NCI-H524 (cell line): ENCODE results near the gene FILIP1.

Source experiments
- DNase-seq, 2 experiments: peaks; one replicate each; lab custom pipeline; 2025; lab: John Stamatoyannopoulos, UW

The FILIP1 gene

DNA sequence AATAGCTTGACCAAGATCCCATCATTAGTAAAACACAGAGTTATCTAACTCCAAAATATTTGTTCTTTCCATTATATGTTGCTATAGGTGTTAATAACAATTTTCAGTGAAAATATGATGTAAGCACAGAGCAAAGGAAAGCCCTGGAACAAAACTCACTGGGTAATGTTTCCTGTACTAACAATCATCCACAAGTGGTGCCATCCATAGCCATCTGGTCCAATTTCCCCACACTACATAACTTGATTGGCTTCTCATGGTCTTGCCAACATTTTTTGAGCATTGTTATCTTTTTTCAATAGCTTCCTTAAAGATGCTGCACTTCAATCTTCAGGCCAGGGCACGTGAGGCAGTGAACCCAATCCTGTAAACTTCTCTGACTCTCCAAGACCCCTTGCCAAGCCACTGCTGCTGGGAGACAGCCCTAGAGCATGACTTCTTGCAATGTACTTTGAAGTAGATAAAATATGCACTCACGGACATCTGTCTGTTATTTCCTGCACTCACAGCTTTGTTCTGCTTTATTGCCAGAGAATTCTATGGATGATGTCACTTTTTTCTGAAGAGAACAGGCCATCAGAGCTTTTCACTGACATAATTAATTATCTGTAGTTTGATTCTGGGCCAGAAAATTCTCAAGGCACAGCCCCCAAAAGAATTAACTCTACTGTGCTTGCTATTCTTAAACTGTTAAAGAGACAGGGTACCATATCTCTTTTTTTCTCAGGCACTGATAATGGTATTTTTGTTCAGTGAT, 111.5 kb downstream of the FILIP1 start:
- DNase-seq, result peak in 1 of 2 experiments; percentile 15

GRCh38 chr6:75379536-75379935, 114.1 kb downstream of the FILIP1 start:
- DNase-seq, result no peak

- no peak for DNase-seq
These were observed 115.5 kb downstream of the FILIP1 start for GRCh38 chr6:75378101-75378500.

DNA sequence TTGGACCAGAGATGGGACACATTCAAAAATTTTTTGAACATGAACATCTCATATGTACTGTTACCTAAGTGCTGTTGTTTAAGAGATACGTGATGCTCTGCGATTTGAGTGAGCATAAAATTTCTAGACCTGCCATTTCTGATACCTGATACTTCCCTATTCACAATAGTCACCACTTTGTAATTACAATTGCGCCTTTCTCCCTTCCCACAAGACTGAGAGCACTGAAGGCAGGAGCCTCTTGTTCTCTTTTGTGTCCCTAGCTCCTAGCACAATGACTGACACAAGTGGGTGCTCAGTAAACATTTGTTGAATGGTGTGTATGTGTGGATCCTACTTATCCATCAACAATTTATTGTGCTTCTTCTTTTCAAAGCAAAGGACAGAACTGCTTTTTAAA, 116.2 kb downstream of the FILIP1 start:
- no peak for DNase-seq

- DNase-seq, result no peak
These were observed 117.1 kb downstream of the FILIP1 start for GRCh38 chr6:75376347-75377024.

GRCh38 chr6:75374961-75375400, 118.6 kb downstream of the FILIP1 start:
- DNase-seq, result no peak

DNA sequence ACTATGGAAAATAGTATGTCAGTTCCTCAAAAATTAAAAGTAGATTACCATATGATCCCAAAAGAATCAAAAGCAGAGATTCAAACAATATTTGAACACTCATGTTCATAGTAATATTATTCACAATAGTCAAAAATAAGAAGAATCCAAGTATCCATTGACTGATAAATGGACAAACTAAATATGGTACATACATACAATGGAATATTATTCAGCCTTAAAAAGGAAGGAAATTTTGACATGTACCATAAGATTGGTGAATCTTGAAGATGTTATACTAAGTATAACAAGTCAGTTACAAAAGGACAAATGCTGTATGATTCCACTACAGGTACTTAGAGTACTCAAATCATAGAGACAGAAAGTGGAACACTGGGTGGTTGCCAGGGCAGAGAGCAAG, 120.7 kb downstream of the FILIP1 start:
- no peak for DNase-seq

GRCh38 chr6:75370011-75370410, 123.6 kb downstream of the FILIP1 start:
- no peak for DNase-seq

- no peak for DNase-seq
These were observed 124.7 kb downstream of the FILIP1 start for GRCh38 chr6:75368864-75369402.

DNA sequence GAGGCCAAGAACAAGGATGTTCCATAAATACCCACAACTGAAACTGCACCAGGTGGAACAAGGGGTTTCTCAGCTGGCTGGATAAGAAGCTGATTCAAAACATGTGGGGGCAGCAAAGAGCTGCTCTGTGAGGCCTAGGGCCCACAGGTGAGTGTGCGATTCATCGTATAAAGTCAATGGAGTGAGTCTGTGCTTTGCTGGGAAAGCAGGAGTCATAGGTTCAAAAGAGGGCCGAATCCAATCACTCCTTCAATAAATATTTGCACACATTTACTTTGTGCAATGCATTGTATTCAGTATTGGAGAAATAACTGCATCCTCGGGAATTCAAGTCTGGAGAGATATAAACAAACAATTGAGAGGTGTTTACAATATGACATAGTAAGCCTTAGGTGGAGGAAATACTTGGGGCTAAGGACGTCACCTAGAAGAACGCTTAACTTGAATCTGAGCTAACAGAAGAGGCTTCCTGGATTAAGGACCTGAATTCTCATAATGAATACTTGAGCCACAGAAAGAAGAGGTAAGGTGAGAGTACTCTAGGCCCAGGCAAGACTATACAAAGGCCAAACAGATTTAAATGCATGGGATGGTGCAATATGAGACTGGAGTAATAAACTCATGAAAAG, 125.3 kb downstream of the FILIP1 start:
- peak in 1 of 2 experiments; percentile 53 for DNase-seq

DNA sequence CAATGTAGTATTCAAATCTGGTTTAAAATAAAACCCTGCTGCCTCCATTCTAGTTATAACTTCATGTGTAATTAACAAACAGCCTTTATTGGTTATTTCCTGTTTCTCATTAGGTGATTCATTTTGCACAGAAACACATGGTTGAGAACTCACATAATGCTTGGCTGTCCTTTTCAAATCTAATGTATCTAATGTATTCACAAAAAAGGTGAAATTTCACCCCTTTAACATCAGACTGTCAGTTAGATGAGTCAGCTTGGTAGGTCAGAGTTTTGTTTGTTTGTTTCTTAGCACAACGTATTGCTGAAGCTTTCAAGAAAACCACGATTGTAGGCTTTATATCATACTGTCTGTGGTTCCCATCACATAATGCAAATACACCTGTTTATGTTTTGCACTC, 130.3 kb downstream of the FILIP1 start:
- DNase-seq, result no peak

DNA sequence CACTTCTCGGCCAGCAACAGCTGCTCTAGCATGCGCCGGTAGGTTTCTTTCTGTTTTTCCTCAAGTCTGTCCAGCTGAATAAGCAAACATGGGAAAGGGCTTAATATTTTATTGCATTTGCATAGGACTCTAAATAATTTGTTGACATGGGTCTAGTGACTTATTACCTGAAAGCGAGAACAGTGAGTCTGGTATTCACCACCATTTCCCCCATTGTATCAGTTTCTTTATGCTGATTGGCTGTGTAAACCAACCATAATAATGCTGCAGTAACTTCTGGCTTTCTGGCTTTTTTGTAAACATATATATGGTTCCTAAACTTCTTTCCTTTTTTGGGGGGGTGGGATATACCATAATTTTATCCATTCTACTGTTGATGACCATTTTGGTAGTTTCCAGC, 140.0 kb downstream of the FILIP1 start:
- no peak for DNase-seq

GRCh38 chr6:75351570-75351969, 142.0 kb downstream of the FILIP1 start:
- no peak for DNase-seq

DNA sequence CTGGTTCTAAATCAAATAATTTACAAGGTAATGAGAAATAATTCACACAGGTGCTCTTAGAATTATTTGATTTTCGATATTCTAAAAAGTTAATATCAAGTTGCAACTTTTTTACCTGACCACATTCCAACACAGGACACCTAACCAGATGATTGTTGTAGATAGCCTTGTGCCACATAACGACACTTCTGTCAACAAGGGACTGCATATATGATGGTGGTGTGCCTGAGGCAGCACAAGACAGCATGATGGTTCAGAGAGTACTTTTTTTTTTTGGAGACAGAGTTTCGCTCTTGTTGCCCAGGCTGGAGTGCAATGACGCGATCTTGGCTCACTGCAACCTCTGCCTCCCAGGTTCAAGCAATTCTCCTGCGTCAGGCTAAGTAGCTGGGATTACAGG, 142.8 kb downstream of the FILIP1 start:
- DNase-seq, result no peak

GRCh38 chr6:75350156-75350555, 143.4 kb downstream of the FILIP1 start:
- no peak for DNase-seq

- DNase-seq, result peak in 1 of 2 experiments; percentile 52
These were observed 144.2 kb downstream of the FILIP1 start for GRCh38 chr6:75349262-75349984.

- no peak for DNase-seq
These were observed 144.7 kb downstream of the FILIP1 start for GRCh38 chr6:75348882-75349261.

DNA sequence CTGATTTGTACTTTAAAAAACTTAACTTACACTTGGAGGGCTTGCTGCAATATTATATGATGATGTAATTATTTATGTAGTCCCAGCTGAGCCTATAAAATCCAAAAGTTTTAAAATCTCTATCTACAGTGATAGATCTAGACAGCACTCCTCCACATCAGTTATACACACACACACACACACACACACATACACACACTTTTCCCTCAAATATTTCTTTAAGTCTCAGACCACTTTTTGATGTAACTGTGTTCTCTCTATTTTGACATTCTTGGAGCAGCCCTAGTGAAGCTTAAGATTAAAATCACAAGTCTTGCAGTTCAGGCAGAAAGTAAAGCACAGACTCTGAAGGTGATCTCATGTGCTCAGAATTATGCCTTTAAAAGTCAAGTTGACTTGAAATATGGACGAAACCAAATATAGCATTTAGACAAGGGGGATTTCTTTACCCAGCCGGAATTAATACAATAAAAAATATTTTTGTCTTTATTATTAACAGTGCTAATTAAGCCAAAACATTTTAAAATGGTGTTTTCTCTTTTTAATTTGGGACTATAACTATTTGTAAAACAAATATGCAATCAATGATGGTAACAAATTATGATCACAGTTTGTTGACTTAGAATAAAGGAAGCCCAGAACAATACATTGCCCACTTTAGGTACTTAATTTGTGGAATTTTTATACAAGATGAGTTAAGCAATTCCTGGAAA, 145.5 kb downstream of the FILIP1 start:
- no peak for DNase-seq

DNA sequence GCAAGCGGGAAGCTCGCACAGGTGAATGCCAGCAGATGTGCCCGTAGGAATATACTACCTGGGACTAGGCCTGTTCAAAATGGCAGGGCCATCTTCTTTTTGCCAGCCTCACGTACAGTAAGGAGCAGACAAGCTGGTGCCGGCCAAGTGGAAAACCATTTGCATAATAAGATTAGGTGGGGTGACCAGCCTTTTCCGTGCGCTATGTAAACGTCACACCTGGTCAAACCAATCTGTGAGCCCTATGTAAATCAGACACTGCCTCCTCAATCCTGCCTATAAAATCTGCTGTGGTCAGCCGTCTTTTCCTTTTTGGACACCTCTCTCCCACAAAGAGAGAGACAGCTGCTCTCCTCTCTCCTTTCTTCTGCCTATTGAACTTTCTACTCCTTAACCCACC, 148.2 kb downstream of the FILIP1 start:
- DNase-seq, result peak in 1 of 2 experiments; percentile 67

- DNase-seq, result no peak
These were observed 149.1 kb downstream of the FILIP1 start for GRCh38 chr6:75344455-75344854.

- no peak for DNase-seq
These were observed 149.6 kb downstream of the FILIP1 start for GRCh38 chr6:75344021-75344420.
